ENCODE data around the gene ACBD3.

- no peak for TF ChIP-seq CTCF (IDR thresholded peaks at IDR 0.05)
- TF ChIP-seq POLR2A (IDR thresholded peaks at IDR 0.05) = no peak
- TF ChIP-seq EP300 (IDR thresholded peaks at IDR 0.05) = no peak
Measured at GRCh38 chr1:226172589-226172988, 14.0 kb downstream of the ACBD3 start.

Data from gastroesophageal sphincter (tissue), 3 donors.